SK-N-SH treated with all-trans-retinoic acid at 6 μM for 48 hours (cell line): Measurements from ENCODE around the gene PARD3B.

Experiments used
- ARNTL ChIP-seq: fragments of 450-650 bp; formaldehyde crosslinking; IDR thresholded peaks from 2 replicates; pipeline ENCODE4 v1.5.0; 2020; ENCODE audit warnings: low read depth, mild to moderate bottlenecking, moderate library complexity, borderline replicate concordance
- BACH2 ChIP-seq: fragments of 250-450 bp; sonication (Bioruptor Pico); IDR thresholded peaks from 2 replicates; pipeline ENCODE4 v1.9.0; 2021; ENCODE audit warnings: mild to moderate bottlenecking, borderline replicate concordance
- ESRRG ChIP-seq: fragments of 250-450 bp; sonication (Bioruptor Pico); IDR thresholded peaks from 2 replicates; pipeline ENCODE4 v1.6.1; 2021; ENCODE audit warnings: mild to moderate bottlenecking
- ISL1 ChIP-seq: fragments of 250-450 bp; sonication (Bioruptor Pico); IDR thresholded peaks from 2 replicates; pipeline ENCODE4 v2.1.2; 2022; ENCODE audit warnings: mild to moderate bottlenecking, moderate library complexity
- RARB ChIP-seq: fragments of 250-450 bp; sonication (Bioruptor Pico); IDR thresholded peaks from 2 replicates; pipeline ENCODE4 v1.8.0; 2021; ENCODE audit warnings: mild to moderate bottlenecking, moderate library complexity
- ZC3H10 ChIP-seq: fragments of 250-450 bp; sonication (Bioruptor Pico); IDR thresholded peaks from 2 replicates; pipeline ENCODE4 v1.5.1; 2021; ENCODE audit warnings: mild to moderate bottlenecking, moderate library complexity
- ZFP3 ChIP-seq: fragments of 250-450 bp; sonication (Bioruptor Pico); IDR thresholded peaks from 2 replicates; pipeline ENCODE4 v1.5.0; 2020; ENCODE audit warnings: mild to moderate bottlenecking, moderate library complexity
- ZFP30 ChIP-seq: fragments of 450-650 bp; formaldehyde crosslinking; IDR thresholded peaks from 2 replicates; pipeline ENCODE4 v1.5.0; 2022; ENCODE audit warnings: mild to moderate bottlenecking, moderate library complexity
- ZNF8 ChIP-seq: fragments of 450-650 bp; formaldehyde crosslinking; IDR thresholded peaks from 2 replicates; pipeline ENCODE4 v1.5.0; 2020; ENCODE audit warnings: mild to moderate bottlenecking, moderate library complexity
- TF ChIP-seq, protein P1 (sequence below): fragments of 250-450 bp; sonication (Bioruptor Pico); IDR thresholded peaks from 2 replicates; pipeline ENCODE4 v1.5.0; 2020; ENCODE audit warnings: mild to moderate bottlenecking, moderate library complexity

DNA sequence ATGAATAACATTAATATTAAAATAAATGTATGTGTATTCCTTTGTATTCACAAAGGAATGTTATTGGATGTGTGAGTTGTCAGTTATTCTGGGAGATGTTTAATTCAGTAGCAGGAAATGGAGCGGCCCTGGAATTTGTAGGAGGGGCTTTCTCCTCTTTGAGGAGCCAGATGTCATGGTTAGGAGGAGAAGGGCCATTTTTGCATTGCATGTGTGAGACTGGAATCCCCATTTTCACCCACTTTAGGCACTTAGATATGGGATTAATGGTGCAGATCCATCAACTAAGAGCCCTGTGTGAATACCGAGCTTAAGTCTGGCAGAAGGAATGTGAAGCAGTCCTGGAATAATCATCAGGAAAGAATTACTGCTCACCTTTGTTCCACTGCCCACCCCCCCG is 439.2 kb downstream of the PARD3B start:
- TF ChIP-seq ARNTL: no peak
- no peak for TF ChIP-seq ZFP3 (CRISPR knock-in tag)
- TF ChIP-seq BACH2 (CRISPR knock-in tag): no peak
- TF ChIP-seq ISL1 (CRISPR knock-in tag): no peak
- TF ChIP-seq ESRRG (CRISPR knock-in tag): no peak
- TF ChIP-seq RARB (CRISPR knock-in tag): no peak
- TF ChIP-seq, protein P1, sequence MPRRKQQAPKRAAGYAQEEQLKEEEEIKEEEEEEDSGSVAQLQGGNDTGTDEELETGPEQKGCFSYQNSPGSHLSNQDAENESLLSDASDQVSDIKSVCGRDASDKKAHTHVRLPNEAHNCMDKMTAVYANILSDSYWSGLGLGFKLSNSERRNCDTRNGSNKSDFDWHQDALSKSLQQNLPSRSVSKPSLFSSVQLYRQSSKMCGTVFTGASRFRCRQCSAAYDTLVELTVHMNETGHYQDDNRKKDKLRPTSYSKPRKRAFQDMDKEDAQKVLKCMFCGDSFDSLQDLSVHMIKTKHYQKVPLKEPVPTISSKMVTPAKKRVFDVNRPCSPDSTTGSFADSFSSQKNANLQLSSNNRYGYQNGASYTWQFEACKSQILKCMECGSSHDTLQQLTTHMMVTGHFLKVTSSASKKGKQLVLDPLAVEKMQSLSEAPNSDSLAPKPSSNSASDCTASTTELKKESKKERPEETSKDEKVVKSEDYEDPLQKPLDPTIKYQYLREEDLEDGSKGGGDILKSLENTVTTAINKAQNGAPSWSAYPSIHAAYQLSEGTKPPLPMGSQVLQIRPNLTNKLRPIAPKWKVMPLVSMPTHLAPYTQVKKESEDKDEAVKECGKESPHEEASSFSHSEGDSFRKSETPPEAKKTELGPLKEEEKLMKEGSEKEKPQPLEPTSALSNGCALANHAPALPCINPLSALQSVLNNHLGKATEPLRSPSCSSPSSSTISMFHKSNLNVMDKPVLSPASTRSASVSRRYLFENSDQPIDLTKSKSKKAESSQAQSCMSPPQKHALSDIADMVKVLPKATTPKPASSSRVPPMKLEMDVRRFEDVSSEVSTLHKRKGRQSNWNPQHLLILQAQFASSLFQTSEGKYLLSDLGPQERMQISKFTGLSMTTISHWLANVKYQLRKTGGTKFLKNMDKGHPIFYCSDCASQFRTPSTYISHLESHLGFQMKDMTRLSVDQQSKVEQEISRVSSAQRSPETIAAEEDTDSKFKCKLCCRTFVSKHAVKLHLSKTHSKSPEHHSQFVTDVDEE: no peak
- TF ChIP-seq ZC3H10 (CRISPR knock-in tag): no peak
- no peak for TF ChIP-seq ZNF8
- no peak for TF ChIP-seq ZFP30 (CRISPR knock-in tag)
